Esophagus squamous epithelium (tissue), 5 donors: Measurements from ENCODE around the gene PRRC2B. TPM values are rescaled to one million over a fixed set of nuclear protein-coding genes. Genes with fewer than 3 reads are reported as not detected.

Experiments used
- DNase-seq: peaks from one replicate; lab custom pipeline; 2025; lab: John Stamatoyannopoulos, UW
- H3K27ac ChIP-seq, 4 donors: fragments of 200-600 bp; sonication (generic); one replicate each; pipeline ENCODE4 v1.5.1; 2016 to 2019; ENCODE audit warnings: mild to moderate bottlenecking in 1 of 4
- H3K27me3 ChIP-seq, 4 donors: fragments of 200-600 bp; sonication (generic); 1 replicate in 3 of 4; 2 replicates in 1 of 4; pipeline versions ENCODE4 v1.5.1 to v1.6.0; 2017 to 2021; ENCODE audit warnings: antibody characterized with exemption in 1 of 4
- H3K36me3 ChIP-seq, 3 donors: fragments of 200-600 bp; sonication (generic); one replicate each; pipeline ENCODE4 v1.5.1; 2016 to 2019
- H3K4me1 ChIP-seq, 3 donors: fragments of 200-600 bp; sonication (generic); one replicate each; pipeline ENCODE4 v1.5.1; 2017 to 2019
- H3K4me3 ChIP-seq, 4 donors: fragments of 200-600 bp; sonication (generic); 1 replicate in 3 of 4; 2 replicates in 1 of 4; pipeline ENCODE4 v1.5.1; 2016 to 2019; ENCODE audit warnings: mild to moderate bottlenecking in 2 of 4, moderate library complexity in 1 of 4
- H3K9me3 ChIP-seq, 3 donors: fragments of 200-600 bp; sonication (generic); one replicate each; pipeline ENCODE4 v1.5.1; 2016 to 2019
- CTCF ChIP-seq, 6 experiments: fragments of 450-650 bp in 4 of 6; fragments of 200-600 bp in 2 of 6; sonication (generic) in 2 of 6; IDR thresholded peaks; one replicate each; pipeline ENCODE4 v1.5.1; 2016 to 2019; ENCODE audit warnings: antibody characterized with exemption in 6 of 6, mild to moderate bottlenecking in 4 of 6, moderate library complexity in 4 of 6
- POLR2A ChIP-seq, 4 donors: fragments of 450-650 bp; IDR thresholded peaks; one replicate each; pipeline ENCODE4 v1.6.1; 2017; ENCODE audit warnings: antibody characterized with exemption in 4 of 4, mild to moderate bottlenecking in 4 of 4, moderate library complexity in 3 of 4
- WGBS, 2 donors: methylation state at CpG; one replicate each; pipeline ENCODE4 v1.1.5; 2018; 5-methylcytosine and 5-hydroxymethylcytosine counted together
- intact Hi-C: fragments of 100-400 bp; cut with DNase I; formaldehyde crosslinking; loops from one replicate; pipeline ENCODE4 v1.15.0; 2022
- total RNA-seq, 4 donors: library from RNA; depleted of rRNA; stranded (reverse); fragments of >200 nt; gene quantifications; one replicate each; pipeline ENCODE4 v1.1.0, GENCODE V29; 2016
- donor health status: DM: yes; HTN: yes; CAD: no.

PRRC2B gene
- total RNA-seq, 4 donors from 2014 or later, result 46.6 to 73.8 (median 62.9) TPM

DNA sequence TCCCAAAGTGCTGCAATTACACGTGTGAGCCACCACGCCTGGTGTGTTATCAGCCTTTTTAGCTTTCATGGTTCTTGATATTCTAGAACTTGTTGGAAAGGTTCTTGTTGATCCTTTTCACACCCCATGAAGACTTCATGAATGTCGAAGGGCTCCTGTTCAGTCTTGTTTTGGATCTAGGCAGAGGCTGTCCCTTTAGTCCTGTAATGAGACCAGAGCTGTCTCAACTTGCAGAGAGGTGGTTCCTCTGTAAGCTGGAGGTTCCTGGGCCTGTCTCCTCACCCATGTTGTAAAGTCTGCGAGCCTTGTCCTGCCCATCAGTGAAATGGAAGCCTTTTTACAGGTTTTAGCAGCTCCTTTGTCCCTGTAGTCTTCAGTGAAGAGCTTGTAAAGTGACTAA, 38.2 kb downstream of the PRRC2B start:
- Histone ChIP-seq H3K4me3 (no peak overlapping the region), H3K36me3 (peaks cover 17 to 55% (median 28%) of the 10 kb centered on the region in 3 donors), H3K27ac (peak overlapping the region in 3 of 4 donors; percentile 28 to 56 (median 37)), H3K9me3 (no peaks in the 10 kb centered on the region), H3K4me1 (peaks cover 29 to 48% (median 30%) of the 10 kb centered on the region in 3 donors), H3K27me3 (no peaks in the 10 kb centered on the region)
- whole genome bisulfite sequencing, 2 donors, result 47 to 80% methylated on average over 3 to 4 of the region's 4 CpGs
- DNase-seq, result no peak
- peak in 1 of 4 donors; percentile 9 for TF ChIP-seq POLR2A (IDR thresholded peaks at IDR 0.05)
- TF ChIP-seq CTCF (IDR thresholded peaks at IDR 0.05), result peak in 2 of 6 experiments; percentile 16 to 24
- intact Hi-C loops, result no loop called here

DNA sequence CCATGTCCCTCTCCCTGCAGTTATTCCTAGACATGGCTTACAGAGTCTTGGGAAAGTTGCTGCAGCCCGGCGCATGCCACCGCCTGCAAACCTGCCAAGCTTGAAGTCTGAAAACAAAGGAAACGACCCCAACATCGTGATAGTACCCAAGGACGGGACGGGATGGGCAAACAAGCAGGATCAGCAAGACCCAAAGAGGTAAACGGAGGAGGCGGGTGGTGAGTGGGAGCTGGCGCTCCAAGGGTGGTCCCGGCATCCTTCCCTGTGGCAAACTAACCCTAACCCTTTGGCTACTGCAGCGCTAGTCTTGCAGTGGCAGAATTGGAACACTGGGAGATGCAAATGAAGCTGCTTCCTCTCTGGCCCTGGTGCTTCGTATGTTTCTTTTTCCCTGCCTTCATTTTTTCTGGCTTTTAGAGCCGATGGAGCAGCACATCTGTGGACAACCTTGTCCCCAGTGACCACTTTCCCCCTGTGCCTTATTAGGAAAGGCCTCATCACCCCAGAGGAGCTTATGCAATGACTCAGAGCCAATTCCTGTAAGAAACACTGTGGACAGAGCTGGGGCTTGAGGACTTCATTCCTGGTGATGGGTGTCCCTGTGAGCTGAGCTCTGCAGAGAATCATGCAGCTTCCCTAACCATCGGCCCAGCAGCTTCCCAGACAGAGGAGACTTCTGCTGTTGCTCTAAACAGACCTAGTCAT, 38.9 kb downstream of the PRRC2B start:
- DNase-seq, result no peak
- intact Hi-C loops, result no loop called here
- Histone ChIP-seq H3K9me3 (no peaks in the 10 kb centered on the region), H3K27me3 (no peaks in the 10 kb centered on the region), H3K36me3 (peaks cover 21 to 62% (median 31%) of the 10 kb centered on the region in 3 donors), H3K4me1 (peaks cover 29 to 48% (median 30%) of the 10 kb centered on the region in 3 donors), H3K27ac (peak overlapping the region; percentile 28 to 62 (median 46)), H3K4me3 (no peak overlapping the region)
- WGBS, 2 donors, result 59% methylated on average over 5 to 15 of the region's 15 CpGs
- TF ChIP-seq POLR2A (IDR thresholded peaks at IDR 0.05) (no peak), CTCF (IDR thresholded peaks at IDR 0.05) (no peak)

- Histone ChIP-seq H3K36me3 (peaks cover 21 to 68% (median 32%) of the 10 kb centered on the region in 3 donors), H3K4me1 (peaks cover 28 to 43% (median 29%) of the 10 kb centered on the region in 3 donors), H3K27ac (peak overlapping the region in 3 of 4 donors; percentile 28 to 62 (median 56)), H3K4me3 (no peak overlapping the region), H3K27me3 (no peaks in the 10 kb centered on the region), H3K9me3 (no peaks in the 10 kb centered on the region)
- intact Hi-C loops, result no loop called here
- 57 to 100% methylated on average over 1 to 3 of the region's 3 CpGs for WGBS, 2 donors
- no peak for DNase-seq
- TF ChIP-seq POLR2A (IDR thresholded peaks at IDR 0.05) (no peak), CTCF (IDR thresholded peaks at IDR 0.05) (no peak)
Observed at GRCh38 chr9:131433302-131433854, 39.5 kb downstream of the PRRC2B start.

- intact Hi-C loops, result no loop called here
Observed at GRCh38 chr9:131434673-131435072, 40.8 kb downstream of the PRRC2B start.

More at GRCh38 chr9:131434673-131435072, 40.8 kb downstream of the PRRC2B start:
- Histone ChIP-seq H3K36me3 (peaks cover 21 to 81% (median 41%) of the 10 kb centered on the region in 3 donors), H3K4me1 (peaks cover 16 to 30% (median 17%) of the 10 kb centered on the region in 3 donors), H3K9me3 (no peaks in the 10 kb centered on the region), H3K27me3 (no peaks in the 10 kb centered on the region), H3K27ac (no peak overlapping the region), H3K4me3 (no peak overlapping the region)
- no peak for DNase-seq
- TF ChIP-seq CTCF (IDR thresholded peaks at IDR 0.05) (no peak), POLR2A (IDR thresholded peaks at IDR 0.05) (no peak)
- 80% methylated on average over 7 of the region's 7 CpGs for WGBS, 2 donors
